ENCODE results near the gene CCNG2.

CCNG2 gene

GRCh38 chr4:77204621-77205020 is 47.6 kb downstream of the CCNG2 start:
- no peak for DNase-seq (ENCODE audit: low read depth)

- DNase-seq (ENCODE audit: low read depth): no peak
Measured at GRCh38 chr4:77209012-77209411, 52.0 kb downstream of the CCNG2 start.

GRCh38 chr4:77209936-77210335 is 52.9 kb downstream of the CCNG2 start:
- no peak for DNase-seq (ENCODE audit: low read depth)

GRCh38 chr4:77215107-77215506 is 58.1 kb downstream of the CCNG2 start:
- DNase-seq (ENCODE audit: low read depth): no peak

GRCh38 chr4:77217526-77217925 is 60.5 kb downstream of the CCNG2 start:
- no peak for DNase-seq (ENCODE audit: low read depth)

GRCh38 chr4:77219266-77219665 is 62.3 kb downstream of the CCNG2 start:
- DNase-seq (ENCODE audit: low read depth): no peak
